ENCODE results near the gene KCNH2.

The KCNH2 gene

DNA sequence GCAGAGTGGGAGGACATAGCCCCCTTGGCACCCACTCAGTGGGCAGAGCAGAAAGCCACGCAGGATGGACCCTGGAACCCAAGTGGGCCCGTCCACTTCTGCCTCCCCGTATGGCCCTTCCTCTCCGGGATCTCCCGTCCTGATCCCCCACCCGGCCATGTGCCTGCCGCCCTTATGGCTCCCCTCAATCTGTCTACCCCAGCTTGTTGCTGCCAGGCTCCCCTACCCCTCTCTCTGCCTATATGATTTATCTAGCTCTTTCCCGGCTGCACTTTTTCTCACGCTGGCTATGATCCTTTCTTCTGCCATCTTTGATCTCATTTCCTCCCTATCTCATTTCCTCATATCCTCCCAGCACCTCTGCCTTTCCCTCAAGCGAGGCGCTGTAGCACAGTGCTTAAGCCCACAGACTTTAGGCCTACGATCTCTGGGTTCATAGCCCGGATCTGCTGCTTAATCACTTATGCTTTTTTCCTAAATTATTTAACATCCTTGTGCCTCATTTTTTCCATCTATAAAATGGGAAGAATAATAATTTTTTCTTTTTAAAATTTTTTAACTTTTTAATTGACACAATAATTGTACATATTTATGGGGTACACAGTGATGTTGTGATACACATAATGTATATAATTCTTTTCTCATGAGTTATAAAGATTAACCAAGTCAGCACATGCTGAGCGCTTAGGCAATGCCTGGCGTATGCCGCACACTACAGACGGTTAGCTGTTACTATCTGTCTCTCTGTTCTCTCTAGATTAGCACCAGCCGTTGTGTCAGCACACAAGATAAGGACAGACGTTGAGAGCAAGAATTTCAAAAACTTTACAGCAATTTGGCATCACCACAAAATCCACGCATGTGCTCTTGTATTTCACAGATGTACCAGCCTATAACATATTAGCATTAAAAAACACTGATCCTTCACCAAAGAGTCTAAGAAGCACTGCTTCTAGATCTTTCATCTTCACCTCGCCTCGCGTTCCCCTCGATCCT is 18.1 kb downstream of the KCNH2 start:
- peak; percentile 8 for DNase-seq (ENCODE audit: low spot score)

- no peak for DNase-seq (ENCODE audit: low spot score)
Measured at GRCh38 chr7:150959081-150959480, 19.0 kb downstream of the KCNH2 start.

DNA sequence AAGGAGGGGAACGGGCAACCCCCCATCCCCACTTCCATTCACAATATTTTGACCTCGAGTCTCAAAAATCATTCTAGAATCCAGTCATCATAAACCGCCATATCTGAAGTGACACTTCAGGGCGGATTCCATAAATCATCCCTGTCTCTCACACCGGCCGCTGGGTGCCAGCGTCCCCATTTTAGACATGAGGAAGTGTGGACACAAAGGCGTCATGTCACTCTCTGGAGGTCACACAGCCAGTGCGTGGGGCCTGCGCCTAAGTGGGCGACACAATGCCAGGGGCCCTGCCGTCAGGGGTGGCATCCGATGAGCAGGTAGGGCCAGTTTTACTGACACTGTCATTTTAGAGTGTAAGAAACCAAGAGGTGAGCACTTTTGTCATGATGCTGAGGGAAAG is 19.5 kb downstream of the KCNH2 start:
- DNase-seq (ENCODE audit: low spot score), result no peak

GRCh38 chr7:150958062-150958552 is 20.0 kb downstream of the KCNH2 start:
- DNase-seq (ENCODE audit: low spot score), result no peak

- DNase-seq (ENCODE audit: low spot score), result no peak
Measured at GRCh38 chr7:150957133-150958020, 20.7 kb downstream of the KCNH2 start.

DNA sequence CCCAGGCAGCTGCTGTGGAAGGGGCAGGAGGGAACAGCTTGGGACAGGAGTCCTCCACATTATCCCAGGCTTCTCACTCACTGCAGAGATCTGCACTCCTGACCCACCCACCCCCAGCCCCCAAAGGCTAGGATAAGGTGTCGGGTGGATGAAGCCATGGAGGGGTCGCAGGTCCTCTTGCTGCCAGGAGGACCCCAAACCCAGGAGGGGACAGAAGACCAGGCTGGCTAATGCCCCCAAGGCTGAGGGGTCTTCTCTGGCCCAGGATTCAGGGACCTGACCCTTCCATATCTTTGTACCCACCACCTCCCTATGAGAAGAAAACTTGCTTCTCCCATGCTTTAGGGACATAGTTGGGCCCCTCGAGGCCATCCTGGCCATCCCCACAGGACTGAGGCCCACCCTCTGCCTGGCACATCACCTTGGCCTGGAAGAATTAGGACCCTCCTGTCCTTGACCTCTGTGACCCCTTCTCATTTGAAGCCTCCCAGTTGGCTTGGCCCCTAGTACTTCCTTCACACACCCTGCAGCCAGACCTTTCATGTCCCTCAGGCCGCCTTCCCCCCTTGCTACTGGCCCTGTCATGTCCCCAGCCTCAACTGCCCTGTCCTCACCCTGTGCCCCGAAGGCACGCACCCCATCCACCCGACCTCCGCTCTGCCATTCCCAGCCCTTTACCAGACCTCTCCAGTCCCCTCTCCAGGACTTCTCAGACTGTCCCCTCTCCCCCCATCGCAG is 21.6 kb downstream of the KCNH2 start:
- no peak for DNase-seq (ENCODE audit: low spot score)

- no peak for DNase-seq (ENCODE audit: low spot score)
Measured at GRCh38 chr7:150955519-150956394, 22.4 kb downstream of the KCNH2 start.

GRCh38 chr7:150954986-150955518 is 23.1 kb downstream of the KCNH2 start:
- DNase-seq (ENCODE audit: low spot score), result no peak

DNA sequence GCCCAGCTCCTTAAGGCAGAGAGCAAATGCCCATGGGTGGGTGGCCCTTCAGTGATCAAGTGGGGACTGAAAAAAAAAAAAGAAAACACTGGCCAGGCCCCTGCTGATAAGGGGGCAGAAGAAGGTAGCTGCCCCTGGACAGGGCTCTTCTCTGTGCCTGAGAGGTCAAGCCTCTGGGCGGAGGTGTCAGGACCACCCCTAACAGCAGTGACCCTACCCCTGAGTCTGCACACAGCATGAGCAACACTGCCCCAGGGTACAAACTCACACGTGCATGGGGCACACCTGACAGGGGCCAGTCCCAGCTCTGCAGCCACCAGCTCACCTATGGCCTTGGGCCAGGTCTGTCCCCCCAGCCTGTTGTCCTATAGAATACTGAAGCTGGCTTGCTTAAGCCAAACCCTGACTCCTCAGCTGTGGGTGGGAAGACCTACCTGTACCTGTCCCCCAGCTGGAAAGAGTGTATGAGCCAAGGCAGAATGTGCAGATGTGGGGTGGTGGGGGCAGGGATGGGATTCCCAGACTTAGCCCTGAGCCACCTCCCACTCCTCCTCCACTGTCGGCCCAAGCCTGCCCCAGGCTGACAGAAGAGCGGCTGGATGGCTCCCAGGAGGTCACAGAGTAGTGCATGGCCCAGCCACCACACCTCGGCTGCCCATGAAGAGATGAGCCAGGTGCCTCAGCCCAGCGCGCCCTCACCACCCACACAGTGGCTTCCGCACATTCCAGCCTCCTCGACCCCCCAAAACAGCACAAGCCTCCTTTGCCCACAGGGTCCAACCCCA is 23.7 kb downstream of the KCNH2 start:
- DNase-seq (ENCODE audit: low spot score), result no peak

GRCh38 chr7:150953061-150953997 is 24.8 kb downstream of the KCNH2 start:
- DNase-seq (ENCODE audit: low spot score), result no peak

- DNase-seq (ENCODE audit: low spot score), result no peak
Measured at GRCh38 chr7:150952331-150953050, 25.6 kb downstream of the KCNH2 start.

GRCh38 chr7:150951521-150951920 is 26.6 kb downstream of the KCNH2 start:
- DNase-seq (ENCODE audit: low spot score), result no peak

- no peak for DNase-seq (ENCODE audit: low spot score)
Measured at GRCh38 chr7:150951181-150951520, 27.0 kb downstream of the KCNH2 start.

GRCh38 chr7:150950496-150951180 is 27.5 kb downstream of the KCNH2 start:
- DNase-seq (ENCODE audit: low spot score), result no peak

DNA sequence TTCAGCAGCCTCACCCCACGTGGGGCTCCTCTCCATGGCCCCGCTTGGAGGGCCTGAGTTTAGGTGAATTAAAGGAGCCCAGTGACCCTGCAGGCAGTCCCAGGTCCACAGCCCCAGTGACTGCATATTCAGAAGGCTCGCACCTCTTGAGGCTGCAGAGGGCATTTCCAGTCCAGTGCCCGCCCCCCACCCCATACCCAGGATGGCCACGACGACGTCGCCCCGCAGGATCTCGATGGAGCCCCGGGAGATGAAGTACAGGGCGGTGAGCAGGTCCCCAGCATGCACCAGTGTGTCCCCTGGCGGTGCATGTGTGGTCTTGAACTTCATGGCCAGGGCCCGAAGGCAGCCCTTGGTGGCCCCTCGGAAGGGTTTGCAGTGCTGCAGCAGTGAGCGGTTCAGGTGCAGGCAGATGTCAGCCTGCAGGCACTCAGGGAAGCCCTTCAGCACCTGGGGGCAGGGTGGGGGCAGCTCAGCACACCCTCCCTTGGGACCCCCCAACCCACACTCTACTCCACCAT is 28.1 kb downstream of the KCNH2 start:
- no peak for DNase-seq (ENCODE audit: low spot score)

- DNase-seq (ENCODE audit: low spot score), result no peak
Measured at GRCh38 chr7:150949564-150949963, 28.6 kb downstream of the KCNH2 start.

- DNase-seq (ENCODE audit: low spot score), result no peak
Measured at GRCh38 chr7:150948791-150949251, 29.3 kb downstream of the KCNH2 start.

All from activated CD4-positive, alpha-beta T cell treated with anti-CD3 and anti-CD28 coated beads, Interleukin-2, Interleukin-4, amounts not matched to agents 100 ng/mL and 50 ng/mL, durations not matched to agents 16 hours and 8 hours (primary cell).